8988T (cell line): ENCODE data around the gene GALNT18.

Source experiments
- DNase-seq: peaks from one replicate; pipeline ENCODE4 v3.0.0; 2011

GALNT18 gene

GRCh38 chr11:11335043-11335442, 286.8 kb downstream of the GALNT18 start:
- no peak for DNase-seq

GRCh38 chr11:11334607-11335006, 287.2 kb downstream of the GALNT18 start:
- no peak for DNase-seq

DNA sequence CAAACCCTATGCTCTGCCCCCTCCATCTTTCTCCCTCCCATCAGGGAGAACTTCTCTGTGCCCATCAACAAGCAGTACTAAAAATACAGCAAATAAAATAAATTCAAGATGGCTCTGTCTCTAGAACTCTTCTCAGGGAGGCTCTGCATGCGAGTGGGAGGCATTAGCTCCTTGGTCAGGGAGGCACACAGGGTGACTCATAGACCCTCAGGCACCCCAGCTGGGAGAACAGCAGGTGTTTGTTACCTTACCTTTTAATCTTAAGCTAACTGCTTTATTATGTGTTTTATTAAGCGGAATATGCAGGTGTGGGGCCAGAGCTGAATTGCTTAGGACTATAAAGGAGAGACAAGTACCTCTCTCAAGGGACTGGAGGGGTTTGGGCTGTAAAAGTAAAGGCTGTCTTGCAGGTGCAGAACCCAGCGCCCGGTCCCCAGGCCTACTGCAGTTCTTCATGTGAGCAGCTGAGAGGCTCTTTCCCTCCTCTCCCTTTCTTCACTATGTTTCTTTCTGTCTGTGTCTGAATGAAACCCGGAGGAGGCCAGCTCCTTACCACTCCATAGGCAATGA, 289.6 kb downstream of the GALNT18 start:
- DNase-seq = no peak

DNA sequence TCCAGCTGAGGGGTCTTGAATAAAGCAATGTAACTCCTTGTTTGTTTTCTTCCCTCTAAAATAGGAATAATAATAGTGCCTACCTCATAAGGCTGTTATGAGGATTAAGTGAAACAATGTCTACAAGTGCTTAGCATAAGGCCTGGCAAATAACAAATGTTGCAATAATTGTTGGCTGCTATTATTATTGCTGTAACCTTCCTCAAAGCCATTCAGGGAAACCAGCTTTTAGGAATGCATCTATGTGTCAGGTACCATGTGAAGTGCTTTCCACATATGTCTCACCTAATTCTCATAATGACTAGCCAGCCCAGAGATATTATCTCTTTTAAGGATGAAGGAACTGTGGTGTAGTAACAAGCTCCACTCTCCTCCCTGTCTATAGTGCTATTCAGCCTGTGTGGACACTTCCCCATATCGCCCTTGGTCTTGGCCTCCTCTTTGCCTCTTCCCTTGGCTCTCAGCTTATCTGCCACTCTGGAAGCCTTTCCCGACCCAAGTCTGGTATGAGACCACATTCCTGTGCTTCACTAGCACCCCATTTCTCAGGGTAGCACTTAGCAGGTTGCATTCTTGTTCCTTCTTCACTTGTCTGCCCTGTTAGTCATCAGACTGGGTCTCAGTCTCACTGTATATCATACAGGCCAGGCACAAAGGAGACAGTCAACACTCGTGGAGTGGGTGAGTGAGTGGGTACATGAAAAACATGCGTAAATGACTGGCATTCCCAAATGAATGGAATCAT, 292.6 kb downstream of the GALNT18 start:
- DNase-seq = no peak

DNA sequence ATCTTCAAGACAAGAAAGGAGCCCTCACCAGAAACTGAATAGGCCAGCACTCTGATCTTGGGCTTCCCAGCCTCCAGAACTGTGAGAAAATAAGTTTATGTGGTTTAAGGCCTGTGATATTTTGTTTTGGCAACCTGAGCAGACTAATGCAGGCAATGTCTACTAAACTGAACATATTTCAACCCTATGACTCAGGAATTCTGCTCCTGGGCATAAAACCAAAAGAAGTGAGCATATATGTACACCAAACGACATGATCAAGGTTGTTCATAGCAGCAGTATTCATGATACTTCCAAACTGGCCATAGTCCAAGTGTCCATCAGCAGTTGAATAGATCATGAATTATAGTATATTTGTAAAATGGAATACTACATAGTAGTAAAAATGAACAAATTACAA, 297.7 kb downstream of the GALNT18 start:
- no peak for DNase-seq

DNA sequence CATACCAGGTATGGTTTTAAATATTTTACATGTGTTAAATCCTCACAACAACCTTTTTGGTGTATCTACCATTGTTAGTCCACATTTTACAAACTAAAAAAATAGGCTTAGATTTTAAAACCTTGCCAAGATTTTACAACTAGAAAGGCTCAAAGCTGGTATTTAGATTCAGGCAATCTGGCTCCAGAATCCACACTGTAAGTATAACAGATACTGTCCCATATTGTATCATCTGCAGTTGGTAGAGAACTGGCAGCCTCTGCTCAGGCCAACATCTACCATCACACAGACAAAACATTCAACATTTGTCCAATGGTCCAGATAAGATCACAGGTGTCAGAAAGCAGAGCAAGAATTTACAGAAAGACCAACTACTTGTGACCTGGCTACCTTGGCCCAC, 299.7 kb downstream of the GALNT18 start:
- no peak for DNase-seq

GRCh38 chr11:11320825-11321224, 301.0 kb downstream of the GALNT18 start:
- DNase-seq = no peak

DNA sequence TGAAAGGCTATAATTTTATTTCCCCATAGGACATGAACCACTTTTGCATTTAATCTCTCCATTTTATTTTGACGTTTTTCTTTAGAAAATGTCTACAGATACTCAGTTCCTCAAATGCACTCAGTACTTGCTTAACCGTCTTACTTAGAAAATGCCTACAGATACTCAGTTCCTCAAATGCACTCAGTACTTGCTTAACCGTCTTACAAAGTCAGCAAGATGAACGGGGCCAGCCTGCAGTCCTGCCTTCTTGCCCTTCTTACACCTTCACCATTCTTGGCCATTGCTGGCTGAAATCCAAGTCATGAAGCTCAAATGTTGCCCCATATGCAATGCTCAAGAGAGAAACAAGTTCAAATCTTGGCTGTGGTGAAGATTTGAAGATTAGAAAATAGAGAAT, 302.8 kb downstream of the GALNT18 start:
- no peak for DNase-seq

- no peak for DNase-seq
Observed at GRCh38 chr11:11318461-11318860, 303.3 kb downstream of the GALNT18 start.

GRCh38 chr11:11316651-11317230, 305.1 kb downstream of the GALNT18 start:
- DNase-seq = no peak

GRCh38 chr11:11313902-11314692, 307.7 kb downstream of the GALNT18 start:
- DNase-seq = no peak

GRCh38 chr11:11313426-11313825, 308.4 kb downstream of the GALNT18 start:
- DNase-seq = no peak

DNA sequence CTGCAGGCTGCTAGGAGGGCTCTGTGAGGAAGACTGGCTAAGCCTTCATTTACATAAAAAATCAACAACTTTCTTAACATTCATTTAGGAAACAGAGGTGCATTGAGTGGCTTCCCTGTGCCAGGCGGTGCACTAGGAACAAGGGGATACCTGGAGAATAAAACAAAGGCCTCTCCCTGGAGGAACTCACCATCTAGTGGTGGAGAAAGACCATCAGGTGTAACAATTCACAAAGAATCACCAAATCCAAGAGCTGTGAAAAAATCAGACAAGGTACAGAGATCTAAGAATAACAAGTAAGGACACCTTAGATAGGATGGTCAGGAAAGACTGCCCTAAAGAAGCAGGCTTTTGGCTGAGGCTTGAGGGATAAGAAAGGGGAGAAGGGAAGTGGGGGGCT, 309.1 kb downstream of the GALNT18 start:
- no peak for DNase-seq

GRCh38 chr11:11311169-11311568, 310.6 kb downstream of the GALNT18 start:
- DNase-seq = no peak

DNA sequence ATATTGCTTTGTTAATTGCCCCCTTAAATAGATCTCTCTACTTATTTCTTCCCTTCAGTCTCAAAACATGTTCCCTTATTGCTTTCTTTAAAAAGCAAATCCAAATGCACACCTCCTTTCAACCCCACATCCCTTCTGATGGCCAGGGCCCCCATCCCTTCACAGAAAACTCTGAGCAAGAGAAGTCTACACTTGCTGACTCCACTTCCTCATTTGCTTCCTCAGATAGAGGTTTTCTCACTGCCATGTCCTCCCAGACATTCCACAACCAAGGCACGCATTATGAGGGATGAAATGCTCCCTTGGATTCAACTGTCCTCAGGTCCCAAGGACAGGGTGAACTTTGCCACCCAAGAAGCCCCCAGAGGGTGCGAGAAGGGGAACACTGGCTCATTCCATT, 311.9 kb downstream of the GALNT18 start:
- no peak for DNase-seq

DNA sequence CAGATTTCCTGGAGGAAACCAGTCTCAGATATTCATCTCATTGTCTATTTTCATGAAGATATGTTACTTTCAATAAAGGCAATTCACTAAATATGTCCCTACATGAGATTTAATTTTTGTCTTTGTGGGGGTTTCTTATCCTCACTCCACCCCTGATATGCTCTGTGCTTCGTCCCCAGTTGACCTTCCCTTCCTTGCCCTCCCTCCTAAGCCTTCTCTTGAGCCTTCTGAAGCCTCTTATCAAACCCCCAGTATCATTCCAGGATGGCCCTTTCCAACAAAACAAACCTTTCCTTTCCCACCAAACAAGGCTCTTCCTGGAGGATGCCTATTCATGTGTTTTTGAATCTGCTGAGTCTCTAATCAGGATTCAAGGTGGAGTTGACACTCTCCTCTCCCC, 313.6 kb downstream of the GALNT18 start:
- no peak for DNase-seq

DNA sequence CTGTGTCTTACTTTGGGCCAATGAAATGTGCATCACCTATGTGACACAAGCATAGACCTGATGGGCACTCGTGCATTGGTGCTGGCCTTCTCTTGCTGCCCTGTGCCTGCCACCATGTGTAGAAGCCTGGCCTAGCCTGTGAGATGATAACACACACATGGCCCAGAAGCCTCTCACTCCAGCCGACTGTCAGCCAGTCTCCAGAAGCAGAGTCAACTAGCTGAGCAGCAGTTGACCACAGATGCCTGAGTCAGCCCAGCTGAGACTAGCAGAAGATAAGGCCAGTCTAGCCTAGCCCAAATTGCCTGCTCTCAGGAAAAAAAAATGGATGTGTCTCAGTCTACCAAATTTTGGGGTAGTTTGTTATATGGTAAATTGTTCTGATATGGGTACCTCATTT, 314.9 kb downstream of the GALNT18 start:
- DNase-seq = no peak

DNA sequence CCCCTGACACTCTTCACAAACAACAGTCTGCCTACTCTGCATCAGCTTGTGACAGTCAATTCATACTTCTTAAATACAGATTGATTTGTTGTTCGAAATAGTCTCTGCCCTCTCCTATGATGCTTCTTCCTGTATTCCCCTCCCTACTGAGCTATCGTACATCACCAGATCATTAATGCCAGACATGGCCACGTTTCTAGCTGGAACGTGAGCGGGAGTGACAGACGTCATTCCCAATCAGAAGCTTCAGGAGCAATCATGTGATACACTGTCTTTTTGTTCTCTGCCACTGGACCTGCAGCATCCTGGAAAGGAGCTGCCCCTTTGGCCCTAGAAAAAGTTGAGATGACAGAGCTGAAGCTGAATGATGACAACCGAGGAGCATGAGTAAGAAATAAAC, 317.3 kb downstream of the GALNT18 start:
- DNase-seq = no peak

DNA sequence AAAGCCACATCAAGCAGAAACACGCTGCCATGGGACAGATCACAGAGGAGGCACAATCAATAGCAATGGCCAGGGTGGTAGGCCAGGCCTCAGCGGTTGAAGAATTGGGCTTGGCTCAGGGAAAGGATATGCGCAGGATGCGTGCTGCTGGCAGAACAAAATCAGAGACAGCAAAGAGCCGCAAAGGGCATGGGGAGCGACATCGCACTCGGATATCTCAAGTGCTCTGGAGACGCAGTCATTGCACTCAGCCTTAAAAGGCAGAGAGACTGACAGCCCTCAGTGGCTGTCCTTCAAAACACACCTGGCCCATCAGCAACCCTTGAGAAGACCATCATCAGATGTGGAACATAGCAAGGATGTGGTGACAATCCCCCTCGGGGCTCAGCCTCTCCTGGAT, 319.2 kb downstream of the GALNT18 start:
- no peak for DNase-seq

- DNase-seq = no peak
Observed at GRCh38 chr11:11301212-11301611, 320.6 kb downstream of the GALNT18 start.

DNA sequence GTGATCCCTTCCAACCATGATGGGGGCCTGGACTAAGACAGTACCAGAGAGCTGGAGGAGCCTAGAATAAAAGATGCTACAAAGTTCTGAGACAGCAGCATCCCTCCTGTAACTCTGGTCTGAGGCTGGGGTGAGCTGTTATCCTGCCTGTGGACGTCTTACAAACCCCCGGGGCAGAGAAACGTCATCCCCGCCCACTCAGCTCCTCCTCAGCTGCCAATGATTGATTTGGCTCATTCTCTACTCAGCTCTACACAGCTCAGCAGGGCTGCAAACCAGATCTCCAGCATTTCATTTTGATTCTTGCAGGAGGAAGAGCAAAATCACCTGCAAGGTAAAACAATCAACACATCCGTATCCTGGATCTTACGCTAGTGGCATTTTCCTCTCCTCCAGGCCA, 324.2 kb downstream of the GALNT18 start:
- no peak for DNase-seq

- DNase-seq = no peak
Observed at GRCh38 chr11:11296434-11296833, 325.4 kb downstream of the GALNT18 start.

DNA sequence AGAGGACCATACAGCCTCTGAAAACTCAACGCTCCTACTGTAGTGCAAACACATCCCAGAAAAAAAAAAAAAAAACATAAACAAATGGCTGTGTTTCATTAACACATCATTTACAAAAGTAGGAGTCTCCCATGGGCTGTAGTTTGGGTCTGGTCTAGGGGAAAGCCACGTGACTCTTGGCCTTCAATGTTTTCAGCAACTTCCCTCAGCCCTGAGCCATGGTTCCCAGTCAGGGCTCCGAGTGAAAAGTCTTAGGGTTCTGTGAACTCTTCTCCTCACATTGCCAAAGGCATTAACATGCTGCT, 327.3 kb downstream of the GALNT18 start:
- no peak for DNase-seq
